NB4 (cell line): Measurements from ENCODE around the gene YPEL5.
"Not testable (repeated sequence)": the region's sequence is repeated elsewhere in the genome, so short reads cannot be mapped to it uniquely, and the experiment has no call there.

Experiments
- DNase-seq: peaks from one replicate; pipeline ENCODE4 v3.0.0; 2010; ENCODE audit warnings: low read depth
- H3K4me3 ChIP-seq: one replicate; pipeline ENCODE4 v1.5.1; 2011; ENCODE audit warnings: mild to moderate bottlenecking, low read depth, low read length, moderate library complexity
- CTCF ChIP-seq: IDR thresholded peaks from one replicate; pipeline ENCODE4 v1.5.1; 2012; ENCODE audit warnings: low read depth, low read length
- MAX ChIP-seq: IDR thresholded peaks from 2 replicates; pipeline ENCODE4 v1.6.1; 2011; ENCODE audit warnings: low read depth, low read length
- MYC ChIP-seq: IDR thresholded peaks from 2 replicates; pipeline ENCODE4 v1.6.1; 2011; ENCODE audit warnings: low read depth, low read length
- POLR2A ChIP-seq: IDR thresholded peaks from 2 replicates; pipeline ENCODE4 v1.6.1; 2011; ENCODE audit warnings: mild to moderate bottlenecking; ENCODE audit not compliant: insufficient read length; ENCODE audit errors: extremely low read depth

Gene YPEL5

GRCh38 chr2:30106543-30106942 lies 40.3 kb upstream of the YPEL5 start:
- no peak for DNase-seq
- TF ChIP-seq POLR2A = no peak
- no peak for TF ChIP-seq MAX
- TF ChIP-seq CTCF = no peak
- TF ChIP-seq MYC = no peak
- H3K4me3 ChIP-seq = no peak overlapping the region

- no peak for TF ChIP-seq MYC
- TF ChIP-seq CTCF = no peak
- no peak for TF ChIP-seq POLR2A
- no peak for TF ChIP-seq MAX
- peak; percentile 11 for DNase-seq
Measured at GRCh38 chr2:30108192-30108591, 38.6 kb upstream of the YPEL5 start.

DNA sequence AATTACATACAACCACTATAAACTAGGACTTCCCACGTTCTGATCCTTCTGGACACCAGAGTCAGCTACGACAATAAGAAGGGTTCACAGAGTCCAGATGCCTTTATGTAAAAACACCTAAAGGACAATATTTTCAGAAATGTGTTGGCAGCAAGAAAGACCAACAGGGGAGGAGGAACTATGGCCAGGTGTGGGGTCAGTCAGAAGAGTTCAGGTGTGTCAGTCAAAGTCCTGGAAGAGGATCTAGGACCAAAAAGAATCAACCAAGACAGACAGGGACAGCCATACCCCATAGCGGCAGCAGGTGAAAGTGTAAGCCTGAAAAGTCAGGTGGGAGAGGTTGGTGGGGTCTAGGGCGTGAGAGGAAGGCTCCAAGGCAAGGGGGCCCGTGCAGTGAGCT lies 38.0 kb upstream of the YPEL5 start:
- H3K4me3 ChIP-seq = no peak overlapping the region
- no peak for DNase-seq
- no peak for TF ChIP-seq MAX
- no peak for TF ChIP-seq CTCF
- no peak for TF ChIP-seq POLR2A
- TF ChIP-seq MYC = no peak

More at GRCh38 chr2:30108192-30108591, 38.6 kb upstream of the YPEL5 start:
- no peak overlapping the region for H3K4me3 ChIP-seq

DNA sequence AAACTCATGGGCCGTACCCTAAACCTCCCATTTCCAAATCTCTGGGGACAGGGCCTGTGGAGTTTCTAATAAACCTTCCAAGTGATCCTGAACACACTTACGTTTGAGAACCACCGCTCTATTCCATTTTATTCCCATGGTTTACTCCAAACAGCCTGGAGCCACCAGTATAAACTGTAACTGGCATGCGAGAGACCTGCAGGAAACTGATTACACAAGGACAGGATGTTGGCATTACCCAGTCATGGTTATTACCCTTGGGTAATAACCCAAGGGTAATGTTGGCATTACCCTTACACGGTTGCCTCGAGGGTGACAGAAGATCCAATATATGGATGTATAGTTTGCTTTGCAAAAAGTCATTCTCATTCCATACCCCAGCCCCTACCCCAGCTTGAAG lies 37.0 kb upstream of the YPEL5 start:
- TF ChIP-seq CTCF (no peak), MAX (no peak), POLR2A (no peak), MYC (no peak)
- no peak for DNase-seq
- H3K4me3 ChIP-seq = no peak overlapping the region

DNA sequence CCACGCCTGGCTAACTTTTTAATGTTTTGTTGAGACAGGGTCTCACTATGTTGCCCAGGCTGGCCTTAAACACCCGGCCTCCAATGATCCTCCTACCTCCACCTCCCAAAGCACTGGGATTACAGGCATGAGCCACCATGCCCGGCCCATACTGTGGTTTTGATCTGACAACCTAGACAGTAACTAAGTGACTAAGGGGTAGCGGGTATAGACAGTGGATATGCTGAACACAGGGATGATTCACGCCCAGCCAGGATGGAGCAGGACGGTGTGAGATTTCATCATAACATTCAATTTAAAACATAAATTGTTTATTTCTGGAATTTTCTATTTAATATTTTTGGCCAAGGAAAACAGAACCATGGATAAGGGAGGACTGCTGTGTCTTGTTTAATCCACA lies 36.0 kb upstream of the YPEL5 start:
- no peak for DNase-seq
- TF ChIP-seq POLR2A = no peak
- no peak for TF ChIP-seq MYC
- no peak for TF ChIP-seq CTCF
- TF ChIP-seq MAX = no peak
- no peak overlapping the region for H3K4me3 ChIP-seq

DNA sequence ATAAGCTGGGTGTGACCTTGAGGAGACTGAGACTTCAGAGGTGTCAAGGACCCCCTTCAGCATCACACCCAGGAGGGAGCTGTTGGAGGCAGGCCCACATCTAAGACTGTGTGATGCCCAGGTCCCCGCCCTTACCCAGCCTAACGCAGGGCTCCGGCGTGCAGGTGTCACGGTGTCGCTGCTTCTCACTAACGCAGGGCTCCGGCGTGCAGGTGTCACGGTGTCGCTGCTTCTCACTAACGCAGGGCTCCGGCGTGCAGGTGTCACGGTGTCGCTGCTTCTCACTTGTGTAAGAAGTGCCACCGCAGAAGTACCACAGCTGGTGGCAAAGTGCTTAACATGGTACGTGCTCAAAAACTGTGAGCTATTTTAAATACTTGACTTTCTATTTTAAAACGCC lies 35.6 kb upstream of the YPEL5 start:
- not testable (repeated sequence) for H3K4me3 ChIP-seq, DNase-seq
